ENCODE results near the gene OGDHL. TPM values are rescaled to one million over a fixed set of nuclear protein-coding genes. Genes with fewer than 3 reads are reported as not detected.
"Not testable (repeated sequence)": the region's sequence is repeated elsewhere in the genome, so short reads cannot be mapped to it uniquely, and the experiment has no call there.

The OGDHL gene
- total and polyA plus RNA-seq, 2 experiments from 2014 or later: 25.8 to 44.6 TPM

DNA sequence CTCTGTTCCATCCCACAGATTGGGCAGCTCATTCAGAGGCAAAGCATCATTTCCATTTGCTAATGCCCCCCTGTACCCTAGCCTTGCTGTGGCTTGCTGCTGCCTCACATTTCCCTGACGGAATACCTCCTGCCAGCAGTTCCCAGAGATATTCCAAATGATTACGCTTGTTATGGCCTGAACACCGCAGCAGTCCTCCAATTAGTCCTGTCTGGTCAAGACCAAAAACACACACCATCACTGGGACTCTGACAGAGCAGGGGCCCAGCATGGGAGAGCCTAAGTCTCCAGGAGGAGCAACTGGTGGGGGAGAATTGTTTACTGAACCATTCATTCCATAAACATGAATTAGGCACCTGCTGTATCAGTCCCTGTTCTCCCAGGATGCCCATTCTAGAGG, 6.1 kb downstream of the OGDHL start:
- no peak overlapping the region for H3K4me3 ChIP-seq
- TF ChIP-seq, protein P1, sequence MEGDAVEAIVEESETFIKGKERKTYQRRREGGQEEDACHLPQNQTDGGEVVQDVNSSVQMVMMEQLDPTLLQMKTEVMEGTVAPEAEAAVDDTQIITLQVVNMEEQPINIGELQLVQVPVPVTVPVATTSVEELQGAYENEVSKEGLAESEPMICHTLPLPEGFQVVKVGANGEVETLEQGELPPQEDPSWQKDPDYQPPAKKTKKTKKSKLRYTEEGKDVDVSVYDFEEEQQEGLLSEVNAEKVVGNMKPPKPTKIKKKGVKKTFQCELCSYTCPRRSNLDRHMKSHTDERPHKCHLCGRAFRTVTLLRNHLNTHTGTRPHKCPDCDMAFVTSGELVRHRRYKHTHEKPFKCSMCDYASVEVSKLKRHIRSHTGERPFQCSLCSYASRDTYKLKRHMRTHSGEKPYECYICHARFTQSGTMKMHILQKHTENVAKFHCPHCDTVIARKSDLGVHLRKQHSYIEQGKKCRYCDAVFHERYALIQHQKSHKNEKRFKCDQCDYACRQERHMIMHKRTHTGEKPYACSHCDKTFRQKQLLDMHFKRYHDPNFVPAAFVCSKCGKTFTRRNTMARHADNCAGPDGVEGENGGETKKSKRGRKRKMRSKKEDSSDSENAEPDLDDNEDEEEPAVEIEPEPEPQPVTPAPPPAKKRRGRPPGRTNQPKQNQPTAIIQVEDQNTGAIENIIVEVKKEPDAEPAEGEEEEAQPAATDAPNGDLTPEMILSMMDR (IDR thresholded peaks at IDR 0.05; ENCODE audit: low read depth, low read length): no peak
- no peaks in the 10 kb centered on the region for H3K4me1 ChIP-seq (ENCODE audit: low read depth)
- DNase-seq (ENCODE audit: low read depth in 1 of 2, low spot score in 1 of 2): no peak
- no peaks in the 10 kb centered on the region for H3K27me3 ChIP-seq
- no peak overlapping the region for H3K27ac ChIP-seq
- no peaks in the 10 kb centered on the region for H3K36me3 ChIP-seq
- no peaks in the 10 kb centered on the region for H3K9me3 ChIP-seq (ENCODE audit: low read depth)

DNA sequence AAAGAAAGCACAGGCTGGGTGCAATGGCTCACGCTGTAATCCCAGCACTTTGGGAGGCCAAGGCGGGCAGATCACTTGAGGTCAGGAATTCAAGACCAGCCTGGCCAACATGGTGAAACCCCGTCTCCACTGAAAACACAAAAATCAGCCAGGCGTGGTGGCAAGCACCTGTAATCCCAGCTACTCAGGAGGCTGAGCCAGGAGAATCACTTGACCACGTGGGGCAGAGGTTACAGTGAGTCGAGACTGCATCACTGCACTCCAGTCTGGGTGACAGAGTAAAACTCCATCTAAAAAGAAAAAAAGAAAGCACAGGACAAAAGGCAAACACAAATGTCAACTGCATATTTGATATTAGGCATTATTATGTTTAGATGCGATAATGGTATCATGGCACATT, 7.2 kb downstream of the OGDHL start:
- not testable (repeated sequence) for H3K27me3 ChIP-seq; H3K27ac ChIP-seq; DNase-seq (ENCODE audit: low read depth in 1 of 2, low spot score in 1 of 2); H3K36me3 ChIP-seq; H3K4me3 ChIP-seq; H3K4me1 ChIP-seq (ENCODE audit: low read depth); H3K9me3 ChIP-seq (ENCODE audit: low read depth)

DNA sequence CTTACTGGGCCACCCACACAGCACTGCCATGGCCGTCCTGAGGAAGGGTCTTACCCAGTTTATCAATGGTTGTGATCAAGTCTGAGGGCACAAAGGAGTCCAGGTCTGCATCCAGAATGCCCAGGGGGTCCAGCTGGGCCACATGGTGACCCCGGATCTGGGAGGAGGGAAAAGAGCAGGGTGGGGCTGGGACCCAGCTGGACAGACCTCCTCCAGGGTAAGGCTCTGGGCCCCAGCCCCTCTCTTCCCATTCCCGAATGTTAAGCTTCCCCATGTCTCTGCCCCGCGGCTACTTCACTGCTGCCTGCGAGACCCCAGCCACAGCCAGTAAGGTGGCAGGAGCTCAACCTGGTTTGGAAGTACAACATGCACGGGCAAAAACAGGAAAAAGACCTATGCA, 9.5 kb downstream of the OGDHL start:
- no peak for DNase-seq (ENCODE audit: low read depth in 1 of 2, low spot score in 1 of 2)
- H3K36me3 ChIP-seq: no peaks in the 10 kb centered on the region
- no peak overlapping the region for H3K4me3 ChIP-seq
- H3K27me3 ChIP-seq: no peaks in the 10 kb centered on the region
- no peaks in the 10 kb centered on the region for H3K4me1 ChIP-seq (ENCODE audit: low read depth)
- no peaks in the 10 kb centered on the region for H3K9me3 ChIP-seq (ENCODE audit: low read depth)
- TF ChIP-seq, protein P1 (IDR thresholded peaks at IDR 0.05; ENCODE audit: low read depth, low read length): no peak
- no peak overlapping the region for H3K27ac ChIP-seq

- Histone ChIP-seq H3K27me3 (no peaks in the 10 kb centered on the region), H3K4me1 (ENCODE audit: low read depth) (no peaks in the 10 kb centered on the region), H3K36me3 (no peaks in the 10 kb centered on the region), H3K27ac (no peak overlapping the region), H3K9me3 (ENCODE audit: low read depth) (no peaks in the 10 kb centered on the region), H3K4me3 (no peak overlapping the region)
- DNase-seq (ENCODE audit: low read depth in 1 of 2, low spot score in 1 of 2): no peak
- TF ChIP-seq, protein P1 (IDR thresholded peaks at IDR 0.05; ENCODE audit: low read depth, low read length): no peak
These were observed 10.2 kb downstream of the OGDHL start for GRCh38 chr10:49751636-49752510.

GRCh38 chr10:49751216-49751615, 10.9 kb downstream of the OGDHL start:
- no peak overlapping the region for H3K27ac ChIP-seq
- no peaks in the 10 kb centered on the region for H3K27me3 ChIP-seq
- no peak for DNase-seq (ENCODE audit: low read depth in 1 of 2, low spot score in 1 of 2)
- H3K9me3 ChIP-seq (ENCODE audit: low read depth): no peaks in the 10 kb centered on the region
- H3K36me3 ChIP-seq: no peaks in the 10 kb centered on the region
- TF ChIP-seq, protein P1 (IDR thresholded peaks at IDR 0.05; ENCODE audit: low read depth, low read length): no peak
- H3K4me3 ChIP-seq: no peak overlapping the region
- no peaks in the 10 kb centered on the region for H3K4me1 ChIP-seq (ENCODE audit: low read depth)

GRCh38 chr10:49750546-49750945, 11.6 kb downstream of the OGDHL start:
- no peaks in the 10 kb centered on the region for H3K4me1 ChIP-seq (ENCODE audit: low read depth)
- no peaks in the 10 kb centered on the region for H3K27me3 ChIP-seq
- H3K4me3 ChIP-seq: no peak overlapping the region
- TF ChIP-seq, protein P1 (IDR thresholded peaks at IDR 0.05; ENCODE audit: low read depth, low read length): no peak
- no peak overlapping the region for H3K27ac ChIP-seq
- no peaks in the 10 kb centered on the region for H3K9me3 ChIP-seq (ENCODE audit: low read depth)
- DNase-seq (ENCODE audit: low read depth in 1 of 2, low spot score in 1 of 2): no peak
- peaks cover under 1% of the 10 kb centered on the region for H3K36me3 ChIP-seq
